Measurements from ENCODE around the gene NACAD. TPM values are rescaled to one million over a fixed set of nuclear protein-coding genes. Genes with fewer than 3 reads are reported as not detected.

The NACAD gene
- total RNA-seq, 1 experiment from 2014 or later, result 5.5 TPM

DNA sequence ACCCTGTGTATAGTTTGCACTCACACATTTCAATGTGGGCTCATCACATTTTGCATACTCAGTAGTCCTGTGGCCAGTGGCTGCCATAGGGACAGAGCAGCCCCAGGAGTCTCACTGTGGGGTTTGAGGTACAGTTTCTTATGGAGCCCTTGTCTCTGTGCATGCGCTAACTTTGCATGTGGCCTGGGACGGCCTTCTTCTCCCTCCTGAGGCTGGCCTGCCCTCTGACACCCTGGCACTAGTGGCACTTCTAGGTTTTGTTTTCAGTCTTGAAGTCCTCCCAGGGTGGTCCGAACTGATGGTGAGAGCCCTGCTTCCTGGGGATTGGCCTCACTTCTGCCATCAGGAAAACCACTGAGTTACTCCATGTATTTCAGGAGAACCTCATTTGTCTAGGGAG, 21.2 kb downstream of the NACAD start:
- DNase-seq (ENCODE audit: low spot score), result no peak
- peaks cover 3% of the 10 kb centered on the region; the same call in 1 of the 2 replicates for H3K36me3 Mint-ChIP-seq
- no peak overlapping the region for H3K4me3 Mint-ChIP-seq
- POLR2A ChIA-PET, result no interaction called here
- no peaks in the 10 kb centered on the region for H3K4me1 Mint-ChIP-seq
- no peak overlapping the region for H3K27ac Mint-ChIP-seq
- TF ChIP-seq, protein P1, sequence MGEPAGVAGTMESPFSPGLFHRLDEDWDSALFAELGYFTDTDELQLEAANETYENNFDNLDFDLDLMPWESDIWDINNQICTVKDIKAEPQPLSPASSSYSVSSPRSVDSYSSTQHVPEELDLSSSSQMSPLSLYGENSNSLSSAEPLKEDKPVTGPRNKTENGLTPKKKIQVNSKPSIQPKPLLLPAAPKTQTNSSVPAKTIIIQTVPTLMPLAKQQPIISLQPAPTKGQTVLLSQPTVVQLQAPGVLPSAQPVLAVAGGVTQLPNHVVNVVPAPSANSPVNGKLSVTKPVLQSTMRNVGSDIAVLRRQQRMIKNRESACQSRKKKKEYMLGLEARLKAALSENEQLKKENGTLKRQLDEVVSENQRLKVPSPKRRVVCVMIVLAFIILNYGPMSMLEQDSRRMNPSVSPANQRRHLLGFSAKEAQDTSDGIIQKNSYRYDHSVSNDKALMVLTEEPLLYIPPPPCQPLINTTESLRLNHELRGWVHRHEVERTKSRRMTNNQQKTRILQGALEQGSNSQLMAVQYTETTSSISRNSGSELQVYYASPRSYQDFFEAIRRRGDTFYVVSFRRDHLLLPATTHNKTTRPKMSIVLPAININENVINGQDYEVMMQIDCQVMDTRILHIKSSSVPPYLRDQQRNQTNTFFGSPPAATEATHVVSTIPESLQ (CRISPR knock-in tag; IDR thresholded peaks at IDR 0.05), result no peak
- TF ChIP-seq, protein P2, sequence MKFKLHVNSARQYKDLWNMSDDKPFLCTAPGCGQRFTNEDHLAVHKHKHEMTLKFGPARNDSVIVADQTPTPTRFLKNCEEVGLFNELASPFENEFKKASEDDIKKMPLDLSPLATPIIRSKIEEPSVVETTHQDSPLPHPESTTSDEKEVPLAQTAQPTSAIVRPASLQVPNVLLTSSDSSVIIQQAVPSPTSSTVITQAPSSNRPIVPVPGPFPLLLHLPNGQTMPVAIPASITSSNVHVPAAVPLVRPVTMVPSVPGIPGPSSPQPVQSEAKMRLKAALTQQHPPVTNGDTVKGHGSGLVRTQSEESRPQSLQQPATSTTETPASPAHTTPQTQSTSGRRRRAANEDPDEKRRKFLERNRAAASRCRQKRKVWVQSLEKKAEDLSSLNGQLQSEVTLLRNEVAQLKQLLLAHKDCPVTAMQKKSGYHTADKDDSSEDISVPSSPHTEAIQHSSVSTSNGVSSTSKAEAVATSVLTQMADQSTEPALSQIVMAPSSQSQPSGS (CRISPR knock-in tag; IDR thresholded peaks at IDR 0.05; ENCODE audit: borderline replicate concordance, low read depth), result no peak
- TF ChIP-seq GTF2I (CRISPR knock-in tag; conservative IDR thresholded peaks at IDR 0.05), result no peak
- TF ChIP-seq, protein P3, sequence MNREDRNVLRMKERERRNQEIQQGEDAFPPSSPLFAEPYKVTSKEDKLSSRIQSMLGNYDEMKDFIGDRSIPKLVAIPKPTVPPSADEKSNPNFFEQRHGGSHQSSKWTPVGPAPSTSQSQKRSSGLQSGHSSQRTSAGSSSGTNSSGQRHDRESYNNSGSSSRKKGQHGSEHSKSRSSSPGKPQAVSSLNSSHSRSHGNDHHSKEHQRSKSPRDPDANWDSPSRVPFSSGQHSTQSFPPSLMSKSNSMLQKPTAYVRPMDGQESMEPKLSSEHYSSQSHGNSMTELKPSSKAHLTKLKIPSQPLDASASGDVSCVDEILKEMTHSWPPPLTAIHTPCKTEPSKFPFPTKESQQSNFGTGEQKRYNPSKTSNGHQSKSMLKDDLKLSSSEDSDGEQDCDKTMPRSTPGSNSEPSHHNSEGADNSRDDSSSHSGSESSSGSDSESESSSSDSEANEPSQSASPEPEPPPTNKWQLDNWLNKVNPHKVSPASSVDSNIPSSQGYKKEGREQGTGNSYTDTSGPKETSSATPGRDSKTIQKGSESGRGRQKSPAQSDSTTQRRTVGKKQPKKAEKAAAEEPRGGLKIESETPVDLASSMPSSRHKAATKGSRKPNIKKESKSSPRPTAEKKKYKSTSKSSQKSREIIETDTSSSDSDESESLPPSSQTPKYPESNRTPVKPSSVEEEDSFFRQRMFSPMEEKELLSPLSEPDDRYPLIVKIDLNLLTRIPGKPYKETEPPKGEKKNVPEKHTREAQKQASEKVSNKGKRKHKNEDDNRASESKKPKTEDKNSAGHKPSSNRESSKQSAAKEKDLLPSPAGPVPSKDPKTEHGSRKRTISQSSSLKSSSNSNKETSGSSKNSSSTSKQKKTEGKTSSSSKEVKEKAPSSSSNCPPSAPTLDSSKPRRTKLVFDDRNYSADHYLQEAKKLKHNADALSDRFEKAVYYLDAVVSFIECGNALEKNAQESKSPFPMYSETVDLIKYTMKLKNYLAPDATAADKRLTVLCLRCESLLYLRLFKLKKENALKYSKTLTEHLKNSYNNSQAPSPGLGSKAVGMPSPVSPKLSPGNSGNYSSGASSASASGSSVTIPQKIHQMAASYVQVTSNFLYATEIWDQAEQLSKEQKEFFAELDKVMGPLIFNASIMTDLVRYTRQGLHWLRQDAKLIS (CRISPR knock-in tag; IDR thresholded peaks at IDR 0.05; ENCODE audit: borderline replicate concordance), result no peak
- no peak for TF ChIP-seq ZNF416 (CRISPR knock-in tag; IDR thresholded peaks at IDR 0.05)
- TF ChIP-seq TEAD4 (CRISPR knock-in tag; IDR thresholded peaks at IDR 0.05), result no peak
- no peak for TF ChIP-seq IRF2 (CRISPR knock-in tag; IDR thresholded peaks at IDR 0.05; ENCODE audit: borderline replicate concordance, low read depth)
- no peak for TF ChIP-seq ATF1 (CRISPR knock-in tag; IDR thresholded peaks at IDR 0.05)
- no peak for TF ChIP-seq TCF7 (CRISPR knock-in tag; IDR thresholded peaks at IDR 0.05; ENCODE audit: low read depth)
- no peak for TF ChIP-seq RELA (CRISPR knock-in tag; IDR thresholded peaks at IDR 0.05; ENCODE audit: borderline replicate concordance)
- no peak for TF ChIP-seq ZNF219 (CRISPR knock-in tag; IDR thresholded peaks at IDR 0.05; ENCODE audit: borderline replicate concordance)
- TF ChIP-seq, protein P4, sequence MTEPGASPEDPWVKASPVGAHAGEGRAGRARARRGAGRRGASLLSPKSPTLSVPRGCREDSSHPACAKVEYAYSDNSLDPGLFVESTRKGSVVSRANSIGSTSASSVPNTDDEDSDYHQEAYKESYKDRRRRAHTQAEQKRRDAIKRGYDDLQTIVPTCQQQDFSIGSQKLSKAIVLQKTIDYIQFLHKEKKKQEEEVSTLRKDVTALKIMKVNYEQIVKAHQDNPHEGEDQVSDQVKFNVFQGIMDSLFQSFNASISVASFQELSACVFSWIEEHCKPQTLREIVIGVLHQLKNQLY (CRISPR knock-in tag; IDR thresholded peaks at IDR 0.05), result no peak
- TF ChIP-seq, protein P5, sequence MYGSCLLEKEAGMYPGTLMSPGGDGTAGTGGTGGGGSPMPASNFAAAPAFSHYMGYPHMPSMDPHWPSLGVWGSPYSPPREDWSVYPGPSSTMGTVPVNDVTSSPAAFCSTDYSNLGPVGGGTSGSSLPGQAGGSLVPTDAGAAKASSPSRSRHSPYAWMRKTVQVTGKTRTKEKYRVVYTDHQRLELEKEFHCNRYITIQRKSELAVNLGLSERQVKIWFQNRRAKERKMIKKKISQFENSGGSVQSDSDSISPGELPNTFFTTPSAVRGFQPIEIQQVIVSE (CRISPR knock-in tag; IDR thresholded peaks at IDR 0.05; ENCODE audit: borderline replicate concordance), result no peak
- TF ChIP-seq, protein P6, sequence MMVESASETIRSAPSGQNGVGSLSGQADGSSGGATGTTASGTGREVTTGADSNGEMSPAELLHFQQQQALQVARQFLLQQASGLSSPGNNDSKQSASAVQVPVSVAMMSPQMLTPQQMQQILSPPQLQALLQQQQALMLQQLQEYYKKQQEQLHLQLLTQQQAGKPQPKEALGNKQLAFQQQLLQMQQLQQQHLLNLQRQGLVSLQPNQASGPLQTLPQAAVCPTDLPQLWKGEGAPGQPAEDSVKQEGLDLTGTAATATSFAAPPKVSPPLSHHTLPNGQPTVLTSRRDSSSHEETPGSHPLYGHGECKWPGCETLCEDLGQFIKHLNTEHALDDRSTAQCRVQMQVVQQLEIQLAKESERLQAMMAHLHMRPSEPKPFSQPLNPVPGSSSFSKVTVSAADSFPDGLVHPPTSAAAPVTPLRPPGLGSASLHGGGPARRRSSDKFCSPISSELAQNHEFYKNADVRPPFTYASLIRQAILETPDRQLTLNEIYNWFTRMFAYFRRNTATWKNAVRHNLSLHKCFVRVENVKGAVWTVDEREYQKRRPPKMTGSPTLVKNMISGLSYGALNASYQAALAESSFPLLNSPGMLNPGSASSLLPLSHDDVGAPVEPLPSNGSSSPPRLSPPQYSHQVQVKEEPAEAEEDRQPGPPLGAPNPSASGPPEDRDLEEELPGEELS (CRISPR knock-in tag; IDR thresholded peaks at IDR 0.05), result no peak
- TF ChIP-seq CBFB (CRISPR knock-in tag; IDR thresholded peaks at IDR 0.05; ENCODE audit: low read depth), result no peak
- TF ChIP-seq, protein P7, sequence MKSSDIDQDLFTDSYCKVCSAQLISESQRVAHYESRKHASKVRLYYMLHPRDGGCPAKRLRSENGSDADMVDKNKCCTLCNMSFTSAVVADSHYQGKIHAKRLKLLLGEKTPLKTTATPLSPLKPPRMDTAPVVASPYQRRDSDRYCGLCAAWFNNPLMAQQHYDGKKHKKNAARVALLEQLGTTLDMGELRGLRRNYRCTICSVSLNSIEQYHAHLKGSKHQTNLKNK (CRISPR knock-in tag; IDR thresholded peaks at IDR 0.05), result no peak
- no peak for ATAC-seq
- no peaks in the 10 kb centered on the region for H3K27me3 Mint-ChIP-seq (ENCODE audit: low read depth)
- H3K9me3 Mint-ChIP-seq, result no peaks in the 10 kb centered on the region
- CTCF ChIA-PET, result no interaction called here
